ENCODE results near the gene TLR8.
A peak's percentile ranks its signal among the peaks of the same experiment; 100 is the strongest.

TLR8 gene

GRCh38 chrX:12949205-12949926 lies 42.9 kb downstream of the TLR8 start:
- H3K27me3 ChIP-seq (ENCODE audit: control insufficient read depth, low read length) = no peaks in the 10 kb centered on the region
- H3K9me3 ChIP-seq (ENCODE audit: control insufficient read depth, insufficient read depth, low read length) = no peaks in the 10 kb centered on the region
- TF ChIP-seq CTCF (IDR thresholded peaks at IDR 0.05; ENCODE audit: low read depth, low read length, poor library complexity, severe bottlenecking) (no peak), EZH2phosphoT487 (IDR thresholded peaks at IDR 0.05; ENCODE audit: borderline replicate concordance, low read length) (no peak)
- H3K79me2 ChIP-seq (ENCODE audit: control insufficient read depth, low read length) = peaks cover 9% of the 10 kb centered on the region; the same call in 1 of the 2 replicates
- H3K4me1 ChIP-seq (ENCODE audit: control insufficient read depth, low read length) = peaks cover 73% of the 10 kb centered on the region
- no peaks in the 10 kb centered on the region for H3K9me2 ChIP-seq (replicated peaks; ENCODE audit: control insufficient read depth, low read length)
- no peaks in the 10 kb centered on the region for H3K36me3 ChIP-seq (ENCODE audit: control insufficient read depth, low read length)
- no peaks in the 10 kb centered on the region for H4K20me1 ChIP-seq (ENCODE audit: control insufficient read depth, insufficient read depth, low read depth, low read length)
- H3F3A ChIP-seq (ENCODE audit: control insufficient read depth, insufficient read depth) = 0 out of 2 replicates have a peak, but pooled peaks cover 2% of the 10 kb centered on the region
- peak overlapping the region; percentile 67 for H3K4me3 ChIP-seq (ENCODE audit: low read length)
- peak overlapping the region; percentile 82 for H3K4me2 ChIP-seq (ENCODE audit: low read length)
- H3K27ac ChIP-seq (ENCODE audit: low read depth, low read length) = peak overlapping the region; percentile 87

GRCh38 chrX:12949927-12950656 lies 43.7 kb downstream of the TLR8 start:
- H3K79me2 ChIP-seq (ENCODE audit: control insufficient read depth, low read length) = peaks cover 9% of the 10 kb centered on the region; the same call in 1 of the 2 replicates
- TF ChIP-seq EZH2phosphoT487 (IDR thresholded peaks at IDR 0.05; ENCODE audit: borderline replicate concordance, low read length) = no peak
- TF ChIP-seq CTCF (IDR thresholded peaks at IDR 0.05; ENCODE audit: low read depth, low read length, poor library complexity, severe bottlenecking) = no peak
- H3K27me3 ChIP-seq (ENCODE audit: control insufficient read depth, low read length) = no peaks in the 10 kb centered on the region
- H3K36me3 ChIP-seq (ENCODE audit: control insufficient read depth, low read length) = no peaks in the 10 kb centered on the region
- no peaks in the 10 kb centered on the region for H3K9me3 ChIP-seq (ENCODE audit: control insufficient read depth, insufficient read depth, low read length)
- 0 out of 2 replicates have a peak, but pooled peaks cover 2% of the 10 kb centered on the region for H3F3A ChIP-seq (ENCODE audit: control insufficient read depth, insufficient read depth)
- no peaks in the 10 kb centered on the region for H4K20me1 ChIP-seq (ENCODE audit: control insufficient read depth, insufficient read depth, low read depth, low read length)
- H3K4me1 ChIP-seq (ENCODE audit: control insufficient read depth, low read length) = peaks cover 80% of the 10 kb centered on the region
- peak overlapping the region; percentile 82 for H3K4me2 ChIP-seq (ENCODE audit: low read length)
- no peaks in the 10 kb centered on the region for H3K9me2 ChIP-seq (replicated peaks; ENCODE audit: control insufficient read depth, low read length)
- peak overlapping the region; percentile 67 for H3K4me3 ChIP-seq (ENCODE audit: low read length)
- H3K27ac ChIP-seq (ENCODE audit: low read depth, low read length) = peak overlapping the region; percentile 87

- Histone ChIP-seq H3K4me1 (ENCODE audit: control insufficient read depth, low read length) (peaks cover 89% of the 10 kb centered on the region), H3K27ac (ENCODE audit: low read depth, low read length) (peak overlapping the region; percentile 87), H3K79me2 (ENCODE audit: control insufficient read depth, low read length) (peaks cover 9% of the 10 kb centered on the region; the same call in 1 of the 2 replicates), H3F3A (ENCODE audit: control insufficient read depth, insufficient read depth) (peaks cover 9% of the 10 kb centered on the region; the same call in 1 of the 2 replicates), H3K9me3 (ENCODE audit: control insufficient read depth, insufficient read depth, low read length) (no peaks in the 10 kb centered on the region), H3K27me3 (ENCODE audit: control insufficient read depth, low read length) (no peaks in the 10 kb centered on the region), H3K36me3 (ENCODE audit: control insufficient read depth, low read length) (no peaks in the 10 kb centered on the region), H4K20me1 (ENCODE audit: control insufficient read depth, insufficient read depth, low read depth, low read length) (no peaks in the 10 kb centered on the region), H3K9me2 (replicated peaks; ENCODE audit: control insufficient read depth, low read length) (no peaks in the 10 kb centered on the region), H3K4me2 (ENCODE audit: low read length) (peak overlapping the region; percentile 82), H3K4me3 (ENCODE audit: low read length) (peak overlapping the region; percentile 67)
- TF ChIP-seq EZH2phosphoT487 (IDR thresholded peaks at IDR 0.05; ENCODE audit: borderline replicate concordance, low read length) (no peak), CTCF (IDR thresholded peaks at IDR 0.05; ENCODE audit: low read depth, low read length, poor library complexity, severe bottlenecking) (peak; percentile 74)
These were observed 44.6 kb downstream of the TLR8 start for GRCh38 chrX:12950851-12951594.
